ENCODE results near the gene SPATA32.

The SPATA32 gene

DNA sequence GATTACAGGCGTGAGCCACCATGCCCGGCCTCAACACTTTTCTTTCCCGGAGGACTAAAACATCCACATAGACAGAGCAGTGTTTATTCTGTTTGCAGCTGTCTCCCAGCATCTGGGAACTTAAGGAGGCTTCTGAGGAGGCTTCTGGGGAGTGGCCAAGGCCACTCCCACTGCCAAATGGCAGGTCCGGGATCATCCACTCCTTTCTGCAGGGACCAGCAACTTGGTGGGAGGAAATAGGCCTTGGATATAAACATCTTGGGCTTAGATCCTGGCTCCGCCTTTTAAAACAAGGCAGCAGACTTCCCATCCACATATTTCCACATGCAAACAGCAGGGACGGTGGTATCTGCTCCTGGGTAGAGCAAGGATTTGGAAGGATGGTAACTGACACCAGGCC is 14.1 kb upstream of the SPATA32 start:
- no peak for TF ChIP-seq Cebpa-rat (IDR thresholded peaks at IDR 0.05)
- no peak overlapping the region for H3K4me3 ChIP-seq
- H3K9ac ChIP-seq, result 0 out of 2 replicates have a peak overlapping the region, but pooled peaks have one; percentile 5
- H3K4me1 ChIP-seq, result peaks cover 31% of the 10 kb centered on the region
- H4K20me1 ChIP-seq, result peaks cover 8% of the 10 kb centered on the region; the same call in 1 of the 2 replicates
- H3K4me2 ChIP-seq, result no peak overlapping the region
- H3K27me3 ChIP-seq, result no peaks in the 10 kb centered on the region
- H3K36me3 ChIP-seq, result peaks cover 65% of the 10 kb centered on the region
- no peak overlapping the region for H3K27ac ChIP-seq
- H3K9me3 ChIP-seq, result no peaks in the 10 kb centered on the region

DNA sequence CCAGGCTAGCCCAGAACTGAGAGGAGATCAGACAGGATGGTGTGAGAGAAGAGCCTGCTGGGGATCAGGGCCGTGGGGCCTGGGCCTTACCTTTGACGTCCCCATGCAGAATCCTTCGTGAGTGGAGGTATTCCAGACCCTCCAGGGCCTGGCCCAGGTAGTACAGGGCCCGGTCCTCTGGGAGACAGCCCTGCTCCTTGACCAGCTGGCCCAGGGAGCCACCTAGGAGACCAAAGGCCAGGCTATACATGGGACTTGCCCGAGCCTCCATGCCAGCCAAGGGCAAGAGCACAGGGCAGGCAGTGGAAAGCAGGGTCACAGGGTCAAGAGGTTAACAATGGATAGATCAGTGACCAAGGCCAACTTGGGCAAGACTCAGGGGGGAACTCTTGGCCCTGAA is 12.1 kb upstream of the SPATA32 start:
- Histone ChIP-seq H3K4me1 (peaks cover 19% of the 10 kb centered on the region), H4K20me1 (peaks cover 13% of the 10 kb centered on the region; the same call in 1 of the 2 replicates), H3K27me3 (no peaks in the 10 kb centered on the region), H3K4me2 (no peak overlapping the region), H3K27ac (no peak overlapping the region), H3K9me3 (no peaks in the 10 kb centered on the region), H3K36me3 (peaks cover 69% of the 10 kb centered on the region), H3K4me3 (no peak overlapping the region), H3K9ac (no peak overlapping the region)
- no peak for TF ChIP-seq Cebpa-rat (IDR thresholded peaks at IDR 0.05)

DNA sequence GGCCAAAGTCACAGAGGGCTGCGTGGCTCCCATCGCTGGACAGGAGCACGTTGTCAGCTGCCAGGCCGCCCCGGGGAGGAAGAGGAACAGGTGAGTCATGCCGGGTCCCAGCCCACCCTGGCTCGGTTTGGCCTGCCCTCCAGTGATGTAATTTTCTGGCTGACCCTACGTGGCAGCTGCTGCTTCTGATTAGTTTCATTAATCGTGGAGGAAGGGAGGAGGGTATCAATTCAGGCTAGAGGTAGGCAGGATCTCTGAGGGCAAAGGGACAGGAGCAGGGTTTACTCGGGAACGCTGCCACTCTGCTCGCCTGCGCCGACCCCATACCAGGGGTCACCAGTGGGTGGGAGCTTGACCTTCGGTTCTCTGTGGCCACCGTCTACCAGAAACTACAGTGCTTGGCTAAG is 11.7 kb upstream of the SPATA32 start:
- H3K27me3 ChIP-seq, result no peaks in the 10 kb centered on the region
- no peak overlapping the region for H3K9ac ChIP-seq
- peaks cover 18% of the 10 kb centered on the region; the same call in 1 of the 2 replicates for H4K20me1 ChIP-seq
- H3K36me3 ChIP-seq, result peaks cover 74% of the 10 kb centered on the region
- no peaks in the 10 kb centered on the region for H3K9me3 ChIP-seq
- no peak overlapping the region for H3K4me3 ChIP-seq
- H3K4me1 ChIP-seq, result peaks cover 14% of the 10 kb centered on the region
- H3K4me2 ChIP-seq, result no peak overlapping the region
- H3K27ac ChIP-seq, result no peak overlapping the region
- no peak for TF ChIP-seq Cebpa-rat (IDR thresholded peaks at IDR 0.05)

- Histone ChIP-seq H3K36me3 (peaks cover 94% of the 10 kb centered on the region), H3K4me1 (peaks cover 15% of the 10 kb centered on the region), H3K27ac (no peak overlapping the region), H3K9ac (no peak overlapping the region), H3K9me3 (no peaks in the 10 kb centered on the region), H3K27me3 (no peaks in the 10 kb centered on the region), H4K20me1 (peaks cover 26% of the 10 kb centered on the region), H3K4me3 (no peak overlapping the region), H3K4me2 (no peak overlapping the region)
- no peak for TF ChIP-seq Cebpa-rat (IDR thresholded peaks at IDR 0.05)
Measured at GRCh38 chr17:45271603-45272002, 9.7 kb upstream of the SPATA32 start.

GRCh38 chr17:45270828-45271418 is 9.0 kb upstream of the SPATA32 start:
- H3K27me3 ChIP-seq, result no peaks in the 10 kb centered on the region
- peaks cover 22% of the 10 kb centered on the region for H3K4me1 ChIP-seq
- TF ChIP-seq Cebpa-rat (IDR thresholded peaks at IDR 0.05), result no peak
- H3K36me3 ChIP-seq, result peaks cover 96% of the 10 kb centered on the region
- H3K9me3 ChIP-seq, result no peaks in the 10 kb centered on the region
- peaks cover 32% of the 10 kb centered on the region for H4K20me1 ChIP-seq
- H3K27ac ChIP-seq, result no peak overlapping the region
- no peak overlapping the region for H3K4me3 ChIP-seq
- no peak overlapping the region for H3K4me2 ChIP-seq
- no peak overlapping the region for H3K9ac ChIP-seq

GRCh38 chr17:45269912-45270311 is 8.0 kb upstream of the SPATA32 start:
- Histone ChIP-seq H3K9me3 (no peaks in the 10 kb centered on the region), H3K4me2 (no peak overlapping the region), H3K9ac (no peak overlapping the region), H3K36me3 (peaks cover 100% of the 10 kb centered on the region), H3K27me3 (no peaks in the 10 kb centered on the region), H3K27ac (no peak overlapping the region), H4K20me1 (peaks cover 43% of the 10 kb centered on the region), H3K4me1 (peaks cover 32% of the 10 kb centered on the region), H3K4me3 (no peak overlapping the region)
- TF ChIP-seq Cebpa-rat (IDR thresholded peaks at IDR 0.05), result no peak

- Histone ChIP-seq H3K27ac (no peak overlapping the region), H3K4me3 (no peak overlapping the region), H3K9ac (peak overlapping the region; percentile 36; the same call in 1 of the 2 replicates), H3K4me2 (peak overlapping the region; percentile 59), H4K20me1 (peaks cover 66% of the 10 kb centered on the region), H3K9me3 (no peaks in the 10 kb centered on the region), H3K27me3 (no peaks in the 10 kb centered on the region), H3K4me1 (peaks cover 56% of the 10 kb centered on the region), H3K36me3 (peaks cover 100% of the 10 kb centered on the region)
- no peak for TF ChIP-seq Cebpa-rat (IDR thresholded peaks at IDR 0.05)
Measured at GRCh38 chr17:45267436-45268055, 5.7 kb upstream of the SPATA32 start.

- Histone ChIP-seq H3K27ac (no peak overlapping the region), H3K9ac (no peak overlapping the region)
Measured at GRCh38 chr17:45266372-45266926, 4.6 kb upstream of the SPATA32 start.

GRCh38 chr17:45265821-45266220 is 3.9 kb upstream of the SPATA32 start:
- no peak overlapping the region for H3K9ac ChIP-seq
- TF ChIP-seq Cebpa-rat (IDR thresholded peaks at IDR 0.05), result no peak
- no peak overlapping the region for H3K27ac ChIP-seq
- peaks cover 70% of the 10 kb centered on the region for H4K20me1 ChIP-seq
- peaks cover 84% of the 10 kb centered on the region for H3K36me3 ChIP-seq
- no peak overlapping the region for H3K4me3 ChIP-seq
- peaks cover 72% of the 10 kb centered on the region for H3K4me1 ChIP-seq
- peak overlapping the region; percentile 59 for H3K4me2 ChIP-seq
- no peaks in the 10 kb centered on the region for H3K27me3 ChIP-seq
- no peaks in the 10 kb centered on the region for H3K9me3 ChIP-seq

More at GRCh38 chr17:45266372-45266926, 4.6 kb upstream of the SPATA32 start:
- Histone ChIP-seq H3K4me1 (peaks cover 66% of the 10 kb centered on the region), H4K20me1 (peaks cover 70% of the 10 kb centered on the region), H3K27me3 (no peaks in the 10 kb centered on the region), H3K36me3 (peaks cover 90% of the 10 kb centered on the region), H3K4me3 (no peak overlapping the region), H3K9me3 (no peaks in the 10 kb centered on the region), H3K4me2 (peak overlapping the region; percentile 59)
- TF ChIP-seq Cebpa-rat (IDR thresholded peaks at IDR 0.05), result no peak

DNA sequence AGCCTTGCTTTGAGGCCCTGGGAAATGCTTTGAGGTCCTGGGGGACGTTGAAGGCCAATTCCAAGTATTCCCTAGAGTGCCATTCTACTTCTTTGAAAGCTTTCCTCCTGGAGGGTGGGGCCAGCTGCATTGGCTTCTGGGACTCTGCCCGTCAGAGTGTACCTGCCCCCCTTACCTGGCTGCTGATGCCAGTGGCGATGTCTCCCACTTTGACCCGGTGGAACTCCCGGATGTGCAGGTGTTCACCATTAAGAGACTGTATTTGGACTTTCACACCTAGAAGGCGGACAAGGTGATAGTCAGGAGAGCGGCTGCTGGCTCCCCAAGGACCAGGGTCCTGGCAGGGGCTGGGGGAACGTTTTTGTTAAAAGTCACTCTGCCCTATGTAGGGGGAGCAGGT is 3.1 kb upstream of the SPATA32 start:
- peaks cover 75% of the 10 kb centered on the region for H3K36me3 ChIP-seq
- H3K4me1 ChIP-seq, result peaks cover 73% of the 10 kb centered on the region
- H3K9me3 ChIP-seq, result no peaks in the 10 kb centered on the region
- no peak overlapping the region for H3K9ac ChIP-seq
- 0 out of 2 replicates have a peak overlapping the region, but pooled peaks have one; percentile 59 for H3K4me2 ChIP-seq
- no peak overlapping the region for H3K27ac ChIP-seq
- H3K27me3 ChIP-seq, result no peaks in the 10 kb centered on the region
- H4K20me1 ChIP-seq, result peaks cover 70% of the 10 kb centered on the region
- no peak for TF ChIP-seq Cebpa-rat (IDR thresholded peaks at IDR 0.05)
- H3K4me3 ChIP-seq, result no peak overlapping the region

All from BLaER1 (cell line).